Measurements from ENCODE around the gene CTSC. TPM values are rescaled to one million over a fixed set of nuclear protein-coding genes. Genes with fewer than 3 reads are reported as not detected.

CTSC gene
- polyA plus RNA-seq (540 to 659 TPM (median 658 TPM) in 3 replicates), polyA minus RNA-seq (119 to 312 TPM (median 256 TPM) in 3 replicates)
- 80.4 TPM for polyA plus RNA-seq (2011; ENCODE audit: low read depth)
- polyA plus RNA-seq (2011; cell fraction: cytosol; rRNA removed) = 311 and 448 TPM in 2 replicates
- 738 and 908 TPM in 2 replicates for polyA plus RNA-seq (2011; cell fraction: nucleus; rRNA removed)
- 240 and 665 TPM in 2 replicates for polyA plus RNA-seq (2012; ENCODE audit: low replicate concordance)
- 1,086 TPM for polyA minus RNA-seq (2011; cell fraction: cytosol; rRNA and poly(A)+ RNA removed)
- 488 and 685 TPM in 2 replicates for polyA minus RNA-seq (2011; cell fraction: nucleus; rRNA and poly(A)+ RNA removed)

DNA sequence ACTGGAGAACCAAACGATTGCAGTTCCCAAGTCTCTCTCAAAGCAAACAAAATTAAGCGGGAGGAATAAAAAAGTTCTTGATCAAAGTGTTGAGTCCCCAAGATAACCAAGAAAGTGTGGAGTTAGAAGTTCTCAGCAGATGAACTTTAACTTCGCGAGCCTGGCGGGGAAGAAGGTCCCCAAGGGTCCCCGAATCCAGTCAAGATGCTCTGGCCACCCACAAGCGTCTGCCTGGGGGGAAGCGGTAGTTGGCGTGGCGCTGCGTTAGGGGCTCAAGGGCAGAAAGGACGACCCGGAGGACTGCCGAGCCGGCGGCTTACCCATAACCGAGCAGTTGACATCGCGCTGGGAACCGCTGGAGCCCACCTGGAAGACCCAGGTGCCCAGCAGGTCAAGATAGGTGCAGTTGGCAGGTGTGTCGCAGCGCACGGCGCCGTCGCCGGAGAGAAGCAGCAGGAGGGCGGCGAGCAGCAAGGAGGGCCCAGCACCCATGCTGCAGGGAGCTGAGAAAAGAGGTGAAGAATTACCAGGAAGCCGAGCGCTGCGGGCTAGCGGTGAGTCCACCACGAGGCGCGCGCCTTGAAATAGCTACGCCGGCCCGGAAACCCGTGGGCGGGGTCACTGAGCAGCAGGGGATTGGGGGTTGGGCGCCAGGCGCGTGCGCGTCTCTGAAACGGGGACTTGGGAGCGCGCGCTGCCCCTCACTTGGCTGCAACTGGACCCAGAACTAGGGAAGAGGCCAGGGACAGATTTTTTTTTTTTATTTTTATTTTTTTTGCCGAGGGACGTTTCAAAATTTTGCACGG is at the start of gene CTSC:
Gene CTSC (minus strand): TSS at position 556 of the 806 bp plus-strand sequence. CDS start 64 bp downstream, at position 492.
- H3K4me1 ChIP-seq (ENCODE audit: control insufficient read depth, extremely low read depth, insufficient read depth, low read length) = peaks cover 36% of the 10 kb centered on the region
- FAIRE-seq (no peak), DNase-seq (ENCODE audit: low read depth, low spot score) (no peak)
- no peak for TF ChIP-seq EZH2 (IDR thresholded peaks at IDR 0.05; ENCODE audit: low read length)
- TF ChIP-seq, protein P1, sequence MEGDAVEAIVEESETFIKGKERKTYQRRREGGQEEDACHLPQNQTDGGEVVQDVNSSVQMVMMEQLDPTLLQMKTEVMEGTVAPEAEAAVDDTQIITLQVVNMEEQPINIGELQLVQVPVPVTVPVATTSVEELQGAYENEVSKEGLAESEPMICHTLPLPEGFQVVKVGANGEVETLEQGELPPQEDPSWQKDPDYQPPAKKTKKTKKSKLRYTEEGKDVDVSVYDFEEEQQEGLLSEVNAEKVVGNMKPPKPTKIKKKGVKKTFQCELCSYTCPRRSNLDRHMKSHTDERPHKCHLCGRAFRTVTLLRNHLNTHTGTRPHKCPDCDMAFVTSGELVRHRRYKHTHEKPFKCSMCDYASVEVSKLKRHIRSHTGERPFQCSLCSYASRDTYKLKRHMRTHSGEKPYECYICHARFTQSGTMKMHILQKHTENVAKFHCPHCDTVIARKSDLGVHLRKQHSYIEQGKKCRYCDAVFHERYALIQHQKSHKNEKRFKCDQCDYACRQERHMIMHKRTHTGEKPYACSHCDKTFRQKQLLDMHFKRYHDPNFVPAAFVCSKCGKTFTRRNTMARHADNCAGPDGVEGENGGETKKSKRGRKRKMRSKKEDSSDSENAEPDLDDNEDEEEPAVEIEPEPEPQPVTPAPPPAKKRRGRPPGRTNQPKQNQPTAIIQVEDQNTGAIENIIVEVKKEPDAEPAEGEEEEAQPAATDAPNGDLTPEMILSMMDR (optimal IDR thresholded peaks at IDR 0.05 in 1 of 3, IDR thresholded peaks at IDR 0.05 in 1 of 3, conservative IDR thresholded peaks at IDR 0.05 in 1 of 3; ENCODE audit: extremely low read depth in 1 of 3, insufficient read depth in 2 of 3, low read length in 3 of 3) = peak in 1 of 3 experiments; percentile 15
- peak within 1 kb of the TSS; percentile 87 for H3K27ac ChIP-seq (ENCODE audit: control insufficient read depth, insufficient read depth, low read length)
- H3K79me2 ChIP-seq (ENCODE audit: control insufficient read depth, insufficient read depth, low read length) = peaks cover 49% of the 10 kb centered on the region
- H3K9ac ChIP-seq (ENCODE audit: control insufficient read depth, extremely low read depth, insufficient read depth, low read length) = peak within 1 kb of the TSS; percentile 95
- H3K4me3 ChIP-seq (ENCODE audit: control insufficient read depth in 2 of 3, extremely low read depth in 1 of 3, insufficient read depth in 2 of 3, low read depth in 1 of 3, low read length in 3 of 3) = peak within 1 kb of the TSS; percentile 86 to 97 (median 91)
- peak within 1 kb of the TSS; percentile 75 for H2AFZ ChIP-seq (ENCODE audit: control insufficient read depth, low read length)
- H3K27me3 ChIP-seq (ENCODE audit: control insufficient read depth, extremely low read depth, insufficient read depth, low read length) = no peaks in the 10 kb centered on the region
- H3K9me3 ChIP-seq (ENCODE audit: control insufficient read depth, low read depth, low read length) = no peaks in the 10 kb centered on the region
- H3K36me3 ChIP-seq (ENCODE audit: control insufficient read depth in 2 of 2, extremely low read depth in 1 of 2, insufficient read depth in 2 of 2, low read length in 2 of 2) = peaks cover 3 to 13% of the 10 kb centered on the region in 2 experiments
- no peaks in the 10 kb centered on the region for H4K20me1 ChIP-seq (ENCODE audit: control insufficient read depth, extremely low read depth, insufficient read depth, low read length)
- no peaks in the 10 kb centered on the region for H3K9me1 ChIP-seq (ENCODE audit: control insufficient read depth, extremely low read depth, insufficient read depth, low read length)
- dilution Hi-C loops (cut with MboI; ENCODE audit: extremely low pct_ligation_motif_present, low sequenced_read_pairs) = loop anchor here (25.0 kb wide), 1 partner anchor 200 kb away; no protein-coding TSS in a partner anchor
- H3K4me2 ChIP-seq (ENCODE audit: control insufficient read depth, extremely low read depth, insufficient read depth, low read depth, low read length) = peak within 1 kb of the TSS; percentile 96

DNA sequence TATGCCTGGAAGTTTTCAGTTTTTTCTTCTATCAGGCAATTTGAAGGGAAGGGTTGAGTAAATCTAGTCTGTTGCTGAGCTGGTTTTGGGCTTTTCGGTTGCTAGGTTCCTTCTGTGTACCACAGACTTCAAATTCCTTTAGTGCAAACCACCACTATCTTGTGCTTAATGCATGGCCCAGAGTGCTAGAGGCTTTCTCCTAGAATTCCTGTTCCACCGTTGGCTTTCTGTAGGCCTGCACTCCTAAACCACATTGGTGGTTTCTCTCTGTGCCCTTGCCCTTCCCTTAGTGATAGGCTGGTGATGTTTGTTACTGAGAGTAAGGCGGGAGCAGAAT is 47.1 kb upstream of the CTSC start:
- TF ChIP-seq, protein P1 (optimal IDR thresholded peaks at IDR 0.05 in 1 of 3, IDR thresholded peaks at IDR 0.05 in 1 of 3, conservative IDR thresholded peaks at IDR 0.05 in 1 of 3; ENCODE audit: extremely low read depth in 1 of 3, insufficient read depth in 2 of 3, low read length in 3 of 3) = no peak
- TF ChIP-seq EZH2 (IDR thresholded peaks at IDR 0.05; ENCODE audit: low read length) = no peak
- Histone ChIP-seq H3K9ac (ENCODE audit: control insufficient read depth, extremely low read depth, insufficient read depth, low read length) (no peak overlapping the region), H3K27ac (ENCODE audit: control insufficient read depth, insufficient read depth, low read length) (no peak overlapping the region), H3K36me3 (ENCODE audit: control insufficient read depth in 2 of 2, extremely low read depth in 1 of 2, insufficient read depth in 2 of 2, low read length in 2 of 2) (no peaks in the 10 kb centered on the region), H3K27me3 (ENCODE audit: control insufficient read depth, extremely low read depth, insufficient read depth, low read length) (no peaks in the 10 kb centered on the region), H3K4me3 (ENCODE audit: control insufficient read depth in 2 of 3, extremely low read depth in 1 of 3, insufficient read depth in 2 of 3, low read depth in 1 of 3, low read length in 3 of 3) (no peak overlapping the region), H3K79me2 (ENCODE audit: control insufficient read depth, insufficient read depth, low read length) (no peaks in the 10 kb centered on the region), H3K4me2 (ENCODE audit: control insufficient read depth, extremely low read depth, insufficient read depth, low read depth, low read length) (no peak overlapping the region), H3K9me3 (ENCODE audit: control insufficient read depth, low read depth, low read length) (no peaks in the 10 kb centered on the region), H3K4me1 (ENCODE audit: control insufficient read depth, extremely low read depth, insufficient read depth, low read length) (no peaks in the 10 kb centered on the region), H3K9me1 (ENCODE audit: control insufficient read depth, extremely low read depth, insufficient read depth, low read length) (no peaks in the 10 kb centered on the region), H4K20me1 (ENCODE audit: control insufficient read depth, extremely low read depth, insufficient read depth, low read length) (no peaks in the 10 kb centered on the region), H2AFZ (ENCODE audit: control insufficient read depth, low read length) (no peak overlapping the region)
- DNase-seq (ENCODE audit: low read depth, low spot score) = no peak
- dilution Hi-C loops (cut with MboI; ENCODE audit: extremely low pct_ligation_motif_present, low sequenced_read_pairs) = no loop called here
- FAIRE-seq = no peak

Data from keratinocyte (primary cell).